GM18951 (cell line): ENCODE results near the gene GRIN2D.

ENCODE experiments used
- POLR2A ChIP-seq: IDR thresholded peaks from 4 replicates; pipeline ENCODE4 v1.6.1; 2011; ENCODE audit warnings: mild to moderate bottlenecking; ENCODE audit not compliant: insufficient read length, insufficient read depth; ENCODE audit errors: extremely low read depth
- in situ Hi-C: fragments of 300-500 bp; cut with MboI; formaldehyde crosslinking; loops from one replicate; pipeline ENCODE4 v1.12.0; 2022; ENCODE audit warnings: low sequenced_read_pairs, mixed read lengths, inconsistent platforms; ENCODE audit not compliant: unreplicated experiment

The GRIN2D gene

DNA sequence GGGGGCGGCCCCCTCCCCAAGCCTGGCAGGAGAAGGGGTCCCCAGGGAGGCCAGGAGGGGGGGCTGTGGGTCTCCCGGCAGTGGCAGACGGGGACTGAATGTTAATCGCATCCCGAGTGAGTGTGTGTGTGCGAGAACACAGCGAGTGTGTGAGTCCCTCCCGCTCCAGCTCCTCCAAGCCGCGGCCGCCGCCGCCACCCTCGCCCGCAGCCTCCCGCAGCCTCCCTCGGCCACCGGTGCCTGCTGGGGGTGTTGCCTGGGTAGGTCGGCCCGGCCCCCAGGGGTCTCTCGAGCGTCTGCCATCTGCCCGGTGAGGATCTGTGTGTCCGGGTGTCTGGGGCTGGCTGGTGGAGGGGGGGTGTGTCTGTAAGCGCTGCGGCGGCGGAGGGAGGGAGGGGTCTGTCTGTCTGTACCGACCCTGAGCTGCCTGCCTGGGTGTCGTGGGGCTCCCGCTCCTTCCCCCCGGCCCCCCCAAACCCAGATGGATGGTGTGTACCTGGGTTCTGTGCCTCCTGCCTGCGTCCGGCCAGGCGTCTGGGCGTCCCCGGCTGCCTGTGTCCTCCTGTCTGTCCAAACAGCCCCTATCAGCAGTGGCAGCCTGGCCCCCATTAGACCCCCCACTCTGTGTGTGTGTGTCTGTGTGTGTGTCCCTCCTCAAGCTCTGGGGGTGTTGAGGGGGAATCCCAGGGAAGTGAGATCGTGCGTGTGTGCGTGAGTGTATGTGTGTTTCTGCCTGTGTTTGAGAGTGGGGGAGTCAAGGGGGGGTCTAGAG is at the start of gene GRIN2D:
GRIN2D (plus strand) TSS at position 110 of the 772 bp plus-strand sequence. CDS start 4,725 bp downstream, outside the sequence.
- no peak for TF ChIP-seq POLR2A
- in situ Hi-C loops: no loop called here

GRCh38 chr19:48344892-48345291 is 48.6 kb upstream of the GRIN2D start:
- in situ Hi-C loops: no loop called here
- no peak for TF ChIP-seq POLR2A

- no peak for TF ChIP-seq POLR2A
- in situ Hi-C loops: no loop called here
Observed at GRCh38 chr19:48346191-48346590, 47.3 kb upstream of the GRIN2D start.

GRCh38 chr19:48348045-48348444 is 45.4 kb upstream of the GRIN2D start:
- no peak for TF ChIP-seq POLR2A
- in situ Hi-C loops: no loop called here

- in situ Hi-C loops: no loop called here
- no peak for TF ChIP-seq POLR2A
Observed at GRCh38 chr19:48348737-48349136, 44.7 kb upstream of the GRIN2D start.

DNA sequence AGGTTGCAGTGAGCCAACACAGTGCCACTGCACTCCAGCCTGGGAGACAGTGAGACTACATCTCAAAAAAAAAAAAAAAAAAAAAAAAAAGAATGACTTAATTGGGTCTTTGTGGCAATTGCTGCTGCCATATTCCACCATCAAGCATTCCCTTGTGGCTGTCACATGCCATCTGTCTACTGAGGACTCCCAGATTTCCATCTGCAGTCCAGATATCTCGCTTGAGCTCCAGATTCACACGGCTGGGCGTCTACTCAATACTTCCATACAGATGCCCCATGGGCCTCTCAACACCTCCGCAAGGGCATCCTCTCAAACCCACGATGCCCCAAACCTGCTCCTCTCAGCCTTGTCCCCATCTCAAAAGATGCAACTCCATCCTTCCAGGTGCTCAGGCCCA is 42.6 kb upstream of the GRIN2D start:
- in situ Hi-C loops: no loop called here
- no peak for TF ChIP-seq POLR2A

- TF ChIP-seq POLR2A: no peak
- in situ Hi-C loops: no loop called here
Observed at GRCh38 chr19:48351341-48351752, 42.1 kb upstream of the GRIN2D start.

DNA sequence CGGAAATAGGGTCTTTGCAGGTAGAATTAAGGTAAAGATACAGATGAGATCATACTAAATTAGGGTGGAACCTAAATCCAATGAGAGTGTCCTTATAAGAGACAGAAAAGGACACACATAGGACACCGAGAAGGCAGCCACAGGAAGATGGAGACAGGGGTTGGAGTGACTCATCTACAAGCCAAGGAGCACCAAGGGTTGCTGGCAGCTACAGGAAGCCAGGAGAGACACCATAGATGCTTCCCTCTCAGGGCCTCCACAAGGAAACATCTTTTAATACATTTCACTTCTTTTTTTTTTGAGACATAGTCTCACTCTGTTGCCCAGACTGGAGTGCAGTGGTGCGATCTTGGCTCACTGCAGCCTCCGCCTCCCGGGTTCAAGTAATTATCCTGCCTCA is 39.8 kb upstream of the GRIN2D start:
- TF ChIP-seq POLR2A: no peak
- in situ Hi-C loops: no loop called here

DNA sequence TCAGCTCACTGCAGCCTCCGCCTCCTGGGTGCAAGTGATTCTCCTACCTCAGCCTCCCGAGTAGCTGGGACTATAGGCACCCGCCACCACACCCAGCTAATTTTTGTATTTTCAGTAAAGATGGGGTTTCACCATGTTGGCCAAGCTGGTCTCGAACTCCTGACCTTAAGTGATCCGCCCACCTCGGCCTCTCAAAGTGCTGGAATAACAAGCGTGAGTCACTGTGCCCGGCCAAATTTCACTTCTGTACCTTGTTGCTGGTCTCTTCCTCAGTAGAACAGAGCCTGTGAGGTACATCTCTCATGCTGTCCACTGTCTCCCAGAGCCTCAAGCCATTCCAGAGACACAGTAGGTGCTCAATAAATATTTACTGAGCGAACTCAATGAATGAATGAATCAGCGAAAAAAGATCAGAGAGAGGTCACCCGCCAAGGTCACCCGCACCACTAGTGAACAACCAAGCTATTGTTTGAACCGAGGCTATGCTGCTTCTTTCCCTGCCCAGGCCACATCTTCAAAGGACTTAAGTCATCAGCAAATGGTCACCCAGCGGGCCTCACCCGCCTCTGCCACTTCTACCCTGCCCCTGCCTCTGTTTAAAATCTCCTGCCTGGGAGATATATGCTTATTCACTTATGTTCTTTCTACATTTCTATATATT is 39.0 kb upstream of the GRIN2D start:
- in situ Hi-C loops: no loop called here
- TF ChIP-seq POLR2A: no peak

- in situ Hi-C loops: no loop called here
- TF ChIP-seq POLR2A: no peak
Observed at GRCh38 chr19:48355365-48355954, 38.0 kb upstream of the GRIN2D start.

- TF ChIP-seq POLR2A: no peak
- in situ Hi-C loops: no loop called here
Observed at GRCh38 chr19:48359123-48359522, 34.3 kb upstream of the GRIN2D start.

DNA sequence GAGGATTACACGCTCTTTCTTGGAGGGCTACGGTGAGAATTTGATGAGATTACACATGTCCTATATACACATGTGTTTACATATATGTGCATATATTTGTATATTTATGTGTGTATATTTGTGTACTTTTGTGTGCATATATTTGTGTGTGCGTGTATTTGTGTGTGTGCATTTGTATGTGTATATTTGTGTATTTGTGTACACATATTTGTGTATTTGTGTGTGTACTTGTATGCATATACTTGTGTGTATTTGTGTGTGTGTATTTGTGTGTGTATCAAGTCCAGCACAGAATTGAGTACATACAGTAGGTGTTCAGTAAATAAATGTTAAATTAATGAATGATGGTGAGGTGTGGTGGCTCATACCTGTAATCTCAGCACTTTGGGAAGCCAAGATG is 31.6 kb upstream of the GRIN2D start:
- TF ChIP-seq POLR2A: no peak
- in situ Hi-C loops: no loop called here

DNA sequence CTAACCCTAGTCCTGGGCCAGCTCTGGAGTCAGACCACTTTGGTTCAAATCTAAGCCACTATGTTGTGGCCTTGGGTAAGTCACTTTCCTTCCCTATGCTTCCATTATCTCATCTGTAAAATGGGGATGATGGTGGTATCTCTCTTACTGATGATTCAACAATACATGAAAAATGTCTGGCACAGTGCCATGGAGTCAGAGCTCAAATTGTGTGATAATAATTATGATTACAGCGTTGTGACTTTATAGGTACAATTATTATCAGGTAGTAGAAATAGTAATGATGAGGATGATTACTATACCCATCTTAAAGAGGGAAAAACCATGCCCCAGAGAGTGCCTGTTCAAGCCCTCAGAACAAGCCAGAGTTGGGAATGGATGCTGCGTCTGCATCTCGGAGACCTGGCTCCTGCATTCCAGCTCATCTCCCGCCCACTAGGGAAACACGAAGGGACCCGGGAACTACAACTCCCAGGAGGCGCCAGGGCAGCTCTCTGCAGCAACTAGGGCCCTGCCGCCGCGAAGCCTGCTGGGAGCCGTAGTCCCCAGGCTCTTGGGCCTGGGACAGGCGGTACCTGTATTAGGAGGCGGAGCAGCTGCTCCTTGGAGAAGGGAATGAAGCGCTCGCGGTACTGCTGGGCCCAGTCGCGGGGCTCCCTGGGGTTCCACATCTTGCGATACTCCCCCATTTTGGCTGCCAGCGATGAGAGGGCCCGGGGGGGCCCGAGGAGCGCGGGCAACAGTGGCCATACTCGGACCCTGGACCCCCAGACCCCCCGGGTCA is 30.6 kb upstream of the GRIN2D start:
- peak; percentile 32 for TF ChIP-seq POLR2A
- in situ Hi-C loops: no loop called here
